ENCODE data around the gene SH2D3C. TPM values are rescaled to one million over a fixed set of nuclear protein-coding genes. Genes with fewer than 3 reads are reported as not detected.

The SH2D3C gene
- total RNA-seq, 1 donor from 2014 or later = 137 TPM

- no peak overlapping the region for H3K4me3 Mint-ChIP-seq (ENCODE audit: unreplicated experiment)
- H3K27ac Mint-ChIP-seq (ENCODE audit: unreplicated experiment) = peak overlapping the region; percentile 72
- H3K4me1 Mint-ChIP-seq (ENCODE audit: unreplicated experiment) = peaks cover 19% of the 10 kb centered on the region
- no peak for TF ChIP-seq CTCF (IDR thresholded peaks at IDR 0.05; ENCODE audit: unreplicated experiment)
- H3K9me3 Mint-ChIP-seq (ENCODE audit: unreplicated experiment) = no peaks in the 10 kb centered on the region
- DNase-seq (ENCODE audit: low spot score) = no peak
- H3K27me3 Mint-ChIP-seq (ENCODE audit: unreplicated experiment) = peaks cover 16% of the 10 kb centered on the region
- H3K36me3 Mint-ChIP-seq (ENCODE audit: low read depth, unreplicated experiment) = no peaks in the 10 kb centered on the region
These were observed 70.7 kb downstream of the SH2D3C start for GRCh38 chr9:127707766-127708165.

- Mint-ChIP-seq H3K36me3 (ENCODE audit: low read depth, unreplicated experiment) (no peaks in the 10 kb centered on the region), H3K27ac (ENCODE audit: unreplicated experiment) (peak within 1 kb of the TSS; percentile 94), H3K27me3 (ENCODE audit: unreplicated experiment) (peaks cover 18% of the 10 kb centered on the region), H3K9me3 (ENCODE audit: unreplicated experiment) (no peaks in the 10 kb centered on the region), H3K4me1 (ENCODE audit: unreplicated experiment) (peaks cover 19% of the 10 kb centered on the region), H3K4me3 (ENCODE audit: unreplicated experiment) (no peak within 1 kb of the TSS)
- TF ChIP-seq CTCF (IDR thresholded peaks at IDR 0.05; ENCODE audit: unreplicated experiment) = no peak
- DNase-seq (ENCODE audit: low spot score) = peak; percentile 64
These were observed 71.6 kb downstream of the SH2D3C start, which contains the start of gene CFAP157 for GRCh38 chr9:127706836-127707241. CFAP157 (plus strand) TSS chr9:127706988; CDS start chr9:127707032, 44 bp downstream.

GRCh38 chr9:127705577-127706379 is 72.7 kb downstream of the SH2D3C start:
- TF ChIP-seq CTCF (IDR thresholded peaks at IDR 0.05; ENCODE audit: unreplicated experiment) = no peak
- Mint-ChIP-seq H3K27me3 (ENCODE audit: unreplicated experiment) (peaks cover 18% of the 10 kb centered on the region), H3K4me3 (ENCODE audit: unreplicated experiment) (no peak overlapping the region), H3K27ac (ENCODE audit: unreplicated experiment) (peak overlapping the region; percentile 74), H3K9me3 (ENCODE audit: unreplicated experiment) (no peaks in the 10 kb centered on the region), H3K36me3 (ENCODE audit: low read depth, unreplicated experiment) (no peaks in the 10 kb centered on the region), H3K4me1 (ENCODE audit: unreplicated experiment) (peaks cover 19% of the 10 kb centered on the region)
- no peak for DNase-seq (ENCODE audit: low spot score)

GRCh38 chr9:127703289-127703946 is 75.0 kb downstream of the SH2D3C start:
- Mint-ChIP-seq H3K4me3 (ENCODE audit: unreplicated experiment) (peak overlapping the region; percentile 35), H3K27ac (ENCODE audit: unreplicated experiment) (no peak overlapping the region), H3K36me3 (ENCODE audit: low read depth, unreplicated experiment) (peaks cover 3% of the 10 kb centered on the region), H3K27me3 (ENCODE audit: unreplicated experiment) (peaks cover 9% of the 10 kb centered on the region), H3K4me1 (ENCODE audit: unreplicated experiment) (peaks cover 19% of the 10 kb centered on the region), H3K9me3 (ENCODE audit: unreplicated experiment) (no peaks in the 10 kb centered on the region)
- no peak for TF ChIP-seq CTCF (IDR thresholded peaks at IDR 0.05; ENCODE audit: unreplicated experiment)
- DNase-seq (ENCODE audit: low spot score) = no peak
